GM12892 (cell line): ENCODE measurements around the gene FPR3.
"Not testable (repeated sequence)": the region's sequence is repeated elsewhere in the genome, so short reads cannot be mapped to it uniquely, and the experiment has no call there.

Experiments used
- DNase-seq: peaks from one replicate; pipeline ENCODE4 v3.0.0; 2011; ENCODE audit not compliant: insufficient read length
- FAIRE-seq: peaks from 2 replicates; lab custom pipeline; 2011; peaks lifted over from hg19 to GRCh38; lab: Jason Lieb, UNC
- POLR2A ChIP-seq: IDR thresholded peaks from 2 replicates; pipeline ENCODE4 v1.6.1; 2011; ENCODE audit warnings: low read depth, low read length, control low read depth
- POLR2AphosphoS5 ChIP-seq: IDR thresholded peaks from 2 replicates; pipeline ENCODE4 v1.6.1; 2011; ENCODE audit warnings: low read depth, low read length, control low read depth
- TAF1 ChIP-seq: IDR thresholded peaks from 2 replicates; pipeline ENCODE4 v1.6.1; 2011; ENCODE audit warnings: low read depth, mild to moderate bottlenecking, control low read depth, low read length, borderline replicate concordance

Gene FPR3

GRCh38 chr19:51766461-51766860 lies 28.5 kb upstream of the FPR3 start:
- DNase-seq (no peak), FAIRE-seq (no peak)
- TF ChIP-seq TAF1 (no peak), POLR2A (no peak), POLR2AphosphoS5 (no peak)

GRCh38 chr19:51771376-51772130 lies 23.4 kb upstream of the FPR3 start:
- DNase-seq, result no peak
- no peak for FAIRE-seq

GRCh38 chr19:51772977-51773376 lies 22.0 kb upstream of the FPR3 start:
- DNase-seq, result no peak
- FAIRE-seq, result no peak
- TF ChIP-seq TAF1, result no peak
- no peak for TF ChIP-seq POLR2A

More at GRCh38 chr19:51771376-51772130, 23.4 kb upstream of the FPR3 start:
- no peak for TF ChIP-seq POLR2AphosphoS5
- TF ChIP-seq POLR2A, result no peak
- TF ChIP-seq TAF1, result no peak

GRCh38 chr19:51776561-51776960 lies 18.4 kb upstream of the FPR3 start:
- DNase-seq, FAIRE-seq: not testable (repeated sequence)

- peak; percentile 25 for DNase-seq
- FAIRE-seq, result peak; percentile 75
- TF ChIP-seq POLR2AphosphoS5 (no peak), TAF1 (no peak), POLR2A (no peak)
These were observed 17.1 kb upstream of the FPR3 start for GRCh38 chr19:51777570-51778462.

- no peak for DNase-seq
- TF ChIP-seq TAF1, result no peak
- TF ChIP-seq POLR2A, result no peak
- no peak for TF ChIP-seq POLR2AphosphoS5
- FAIRE-seq, result no peak
These were observed 15.8 kb upstream of the FPR3 start for GRCh38 chr19:51779181-51779580.

GRCh38 chr19:51779703-51780102 lies 15.3 kb upstream of the FPR3 start:
- FAIRE-seq (no peak), DNase-seq (no peak)
- TF ChIP-seq POLR2A, result no peak
- no peak for TF ChIP-seq POLR2AphosphoS5
- TF ChIP-seq TAF1, result no peak

GRCh38 chr19:51780270-51780669 lies 14.7 kb upstream of the FPR3 start:
- DNase-seq (no peak), FAIRE-seq (no peak)
- no peak for TF ChIP-seq POLR2AphosphoS5
- TF ChIP-seq TAF1, result no peak
- no peak for TF ChIP-seq POLR2A

- DNase-seq (no peak), FAIRE-seq (no peak)
- no peak for TF ChIP-seq POLR2AphosphoS5
- no peak for TF ChIP-seq TAF1
- TF ChIP-seq POLR2A, result no peak
These were observed 13.0 kb upstream of the FPR3 start for GRCh38 chr19:51781999-51782398.

GRCh38 chr19:51783372-51783771 lies 11.6 kb upstream of the FPR3 start:
- no peak for DNase-seq
- TF ChIP-seq POLR2AphosphoS5, result no peak
- no peak for TF ChIP-seq POLR2A
- TF ChIP-seq TAF1, result no peak
- FAIRE-seq, result no peak

- TF ChIP-seq POLR2AphosphoS5 (no peak), TAF1 (no peak), POLR2A (no peak)
- DNase-seq, result no peak
- FAIRE-seq, result no peak
These were observed 10.7 kb upstream of the FPR3 start for GRCh38 chr19:51784109-51784785.
